ENCODE results near the gene LMO7. TPM values are rescaled to one million over a fixed set of nuclear protein-coding genes. Genes with fewer than 3 reads are reported as not detected.
A peak's percentile ranks its signal among the peaks of the same experiment; 100 is the strongest.
"Not testable (repeated sequence)": the region's sequence is repeated elsewhere in the genome, so short reads cannot be mapped to it uniquely, and the experiment has no call there.

Gene LMO7
- total RNA-seq, 1 donor from 2014 or later = 73.3 TPM

- H3K4me1 Mint-ChIP-seq (ENCODE audit: unreplicated experiment) = peaks cover 35% of the 10 kb centered on the region
- H3K27ac Mint-ChIP-seq = peak overlapping the region; percentile 74
- DNase-seq (ENCODE audit: extremely low spot score, unreplicated experiment) = no peak
- H3K27me3 Mint-ChIP-seq = no peaks in the 10 kb centered on the region
- peaks cover 20% of the 10 kb centered on the region for H3K36me3 Mint-ChIP-seq
- TF ChIP-seq, protein P1, sequence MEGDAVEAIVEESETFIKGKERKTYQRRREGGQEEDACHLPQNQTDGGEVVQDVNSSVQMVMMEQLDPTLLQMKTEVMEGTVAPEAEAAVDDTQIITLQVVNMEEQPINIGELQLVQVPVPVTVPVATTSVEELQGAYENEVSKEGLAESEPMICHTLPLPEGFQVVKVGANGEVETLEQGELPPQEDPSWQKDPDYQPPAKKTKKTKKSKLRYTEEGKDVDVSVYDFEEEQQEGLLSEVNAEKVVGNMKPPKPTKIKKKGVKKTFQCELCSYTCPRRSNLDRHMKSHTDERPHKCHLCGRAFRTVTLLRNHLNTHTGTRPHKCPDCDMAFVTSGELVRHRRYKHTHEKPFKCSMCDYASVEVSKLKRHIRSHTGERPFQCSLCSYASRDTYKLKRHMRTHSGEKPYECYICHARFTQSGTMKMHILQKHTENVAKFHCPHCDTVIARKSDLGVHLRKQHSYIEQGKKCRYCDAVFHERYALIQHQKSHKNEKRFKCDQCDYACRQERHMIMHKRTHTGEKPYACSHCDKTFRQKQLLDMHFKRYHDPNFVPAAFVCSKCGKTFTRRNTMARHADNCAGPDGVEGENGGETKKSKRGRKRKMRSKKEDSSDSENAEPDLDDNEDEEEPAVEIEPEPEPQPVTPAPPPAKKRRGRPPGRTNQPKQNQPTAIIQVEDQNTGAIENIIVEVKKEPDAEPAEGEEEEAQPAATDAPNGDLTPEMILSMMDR (conservative IDR thresholded peaks at IDR 0.05) = no peak
- H3K4me3 Mint-ChIP-seq = peak overlapping the region; percentile 44
- peaks cover 17% of the 10 kb centered on the region for H3K9me3 Mint-ChIP-seq
Measured at GRCh38 chr13:75770592-75771011, 134.5 kb downstream of the LMO7 start.

DNA sequence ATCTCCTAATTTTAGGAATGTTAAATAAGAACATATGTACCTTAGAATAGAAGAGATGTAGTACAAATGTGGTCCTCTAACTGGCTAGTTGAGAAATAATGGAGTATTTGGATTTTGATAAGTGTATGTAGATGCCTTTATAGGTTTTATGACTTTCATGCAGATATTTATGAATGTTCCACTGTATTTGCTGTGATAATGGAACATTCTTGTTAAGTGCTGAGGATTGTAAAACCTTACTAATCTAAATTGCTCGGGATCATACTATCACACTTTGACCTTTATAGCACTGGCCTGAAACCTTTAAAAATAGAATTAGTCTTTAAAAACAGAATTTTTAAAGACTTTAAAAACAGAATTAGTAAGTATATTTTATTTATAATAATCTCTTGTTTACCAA lies 135.1 kb downstream of the LMO7 start:
- no peaks in the 10 kb centered on the region for H3K27me3 Mint-ChIP-seq
- peaks cover 11% of the 10 kb centered on the region for H3K9me3 Mint-ChIP-seq
- no peak overlapping the region for H3K4me3 Mint-ChIP-seq
- TF ChIP-seq, protein P1 (conservative IDR thresholded peaks at IDR 0.05) = no peak
- peaks cover 17% of the 10 kb centered on the region for H3K36me3 Mint-ChIP-seq
- DNase-seq (ENCODE audit: extremely low spot score, unreplicated experiment) = no peak
- H3K4me1 Mint-ChIP-seq (ENCODE audit: unreplicated experiment) = peaks cover 32% of the 10 kb centered on the region
- H3K27ac Mint-ChIP-seq = peak overlapping the region; percentile 74

DNA sequence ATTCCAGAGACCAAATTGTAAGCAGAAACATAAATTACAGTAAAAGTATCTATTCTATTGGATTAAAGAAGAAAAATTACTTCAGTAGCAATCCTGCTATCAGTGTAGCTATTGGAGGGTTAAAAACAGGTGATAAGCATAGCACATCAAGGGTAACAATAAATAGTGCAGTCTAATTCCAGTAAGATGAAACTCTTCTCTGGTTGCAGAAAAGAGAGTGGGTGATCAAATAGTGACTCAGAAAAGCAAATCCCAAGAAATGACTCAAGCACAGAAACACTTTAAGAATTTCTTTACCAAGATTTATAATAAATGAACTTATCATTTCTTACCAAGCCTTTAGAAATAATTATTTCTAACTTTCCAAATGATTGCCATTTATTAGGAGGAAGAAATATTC lies 135.7 kb downstream of the LMO7 start:
- Mint-ChIP-seq H3K36me3 (peaks cover 20% of the 10 kb centered on the region), H3K27me3 (no peaks in the 10 kb centered on the region), H3K4me3 (peak overlapping the region; percentile 2), H3K4me1 (ENCODE audit: unreplicated experiment) (peaks cover 29% of the 10 kb centered on the region), H3K9me3 (peaks cover 9% of the 10 kb centered on the region), H3K27ac (peak overlapping the region; percentile 20)
- no peak for DNase-seq (ENCODE audit: extremely low spot score, unreplicated experiment)
- TF ChIP-seq, protein P1 (conservative IDR thresholded peaks at IDR 0.05) = no peak

DNA sequence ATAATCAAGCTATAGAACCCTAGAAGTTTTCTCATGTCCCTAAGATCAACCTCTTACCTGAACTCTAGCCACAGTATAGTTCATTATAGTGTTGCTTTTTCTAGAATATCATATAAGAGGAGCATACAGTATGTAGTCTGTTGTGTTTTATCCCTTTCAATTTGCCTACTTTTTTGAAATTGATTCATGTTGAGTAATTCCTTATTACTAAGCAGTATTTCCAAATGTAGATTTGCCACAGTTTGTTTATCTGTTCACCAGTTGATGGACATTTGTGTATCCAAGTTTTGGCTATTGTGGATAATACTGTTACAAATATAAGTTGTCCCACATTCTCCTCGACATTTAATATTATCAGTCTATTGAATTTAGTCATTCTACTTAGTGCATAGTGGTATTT lies 138.0 kb downstream of the LMO7 start:
- Mint-ChIP-seq H3K4me3 (no peak overlapping the region), H3K27ac (peak overlapping the region; percentile 39), H3K27me3 (no peaks in the 10 kb centered on the region), H3K9me3 (peaks cover 11% of the 10 kb centered on the region), H3K36me3 (peaks cover 22% of the 10 kb centered on the region), H3K4me1 (ENCODE audit: unreplicated experiment) (peaks cover 17% of the 10 kb centered on the region)
- no peak for DNase-seq (ENCODE audit: extremely low spot score, unreplicated experiment)
- TF ChIP-seq, protein P1 (conservative IDR thresholded peaks at IDR 0.05) = no peak

- H3K27me3 Mint-ChIP-seq = no peaks in the 10 kb centered on the region
- no peak overlapping the region for H3K4me3 Mint-ChIP-seq
- H3K27ac Mint-ChIP-seq = peak overlapping the region; percentile 19
- no peak for DNase-seq (ENCODE audit: extremely low spot score, unreplicated experiment)
- peaks cover 19% of the 10 kb centered on the region for H3K9me3 Mint-ChIP-seq
- H3K36me3 Mint-ChIP-seq = peaks cover 37% of the 10 kb centered on the region
- peaks cover 4% of the 10 kb centered on the region for H3K4me1 Mint-ChIP-seq (ENCODE audit: unreplicated experiment)
- TF ChIP-seq, protein P1 (conservative IDR thresholded peaks at IDR 0.05) = no peak
Measured at GRCh38 chr13:75776550-75776949, 140.4 kb downstream of the LMO7 start.

DNA sequence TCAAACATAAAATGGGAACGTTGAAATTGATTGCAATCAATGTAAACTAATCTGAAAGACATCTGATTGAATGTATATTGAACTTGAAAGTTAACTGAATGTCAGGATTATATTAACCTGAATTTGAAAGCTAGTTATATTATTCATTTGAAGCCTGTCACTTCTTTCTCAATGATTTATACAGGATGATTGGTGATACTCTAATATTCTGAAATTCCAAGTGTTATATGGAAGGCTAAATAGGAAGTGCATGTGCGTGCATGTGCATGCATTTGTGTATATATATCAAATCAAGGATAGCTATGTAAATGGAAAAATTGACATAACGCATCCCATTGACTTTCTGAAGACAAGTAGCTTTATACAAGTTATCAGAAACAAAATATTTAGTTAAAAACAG lies 143.3 kb downstream of the LMO7 start:
- peaks cover 36% of the 10 kb centered on the region for H3K36me3 Mint-ChIP-seq
- no peak overlapping the region for H3K4me3 Mint-ChIP-seq
- H3K27ac Mint-ChIP-seq = peak overlapping the region; percentile 73
- peaks cover 19% of the 10 kb centered on the region for H3K9me3 Mint-ChIP-seq
- TF ChIP-seq, protein P1 (conservative IDR thresholded peaks at IDR 0.05) = no peak
- DNase-seq (ENCODE audit: extremely low spot score, unreplicated experiment) = no peak
- H3K27me3 Mint-ChIP-seq = no peaks in the 10 kb centered on the region
- H3K4me1 Mint-ChIP-seq (ENCODE audit: unreplicated experiment) = peaks cover 4% of the 10 kb centered on the region

GRCh38 chr13:75780103-75780502 lies 144.0 kb downstream of the LMO7 start:
- H3K4me1 Mint-ChIP-seq (ENCODE audit: unreplicated experiment); H3K4me3 Mint-ChIP-seq; H3K27me3 Mint-ChIP-seq; DNase-seq (ENCODE audit: extremely low spot score, unreplicated experiment): not testable (repeated sequence)
- Mint-ChIP-seq H3K9me3 (peaks cover 19% of the 10 kb centered on the region), H3K27ac (peak overlapping the region; percentile 73), H3K36me3 (peaks cover 36% of the 10 kb centered on the region)
